ENCODE results near the gene TUBB2B.
"Not testable (repeated sequence)": the region's sequence is repeated elsewhere in the genome, so short reads cannot be mapped to it uniquely, and the experiment has no call there.

TUBB2B gene

GRCh38 chr6:3193102-3193849 is 34.2 kb downstream of the TUBB2B start:
- DNase-seq (ENCODE audit: insufficient read length, low spot score): no peak
- no peak for FAIRE-seq

- no peak for FAIRE-seq
- no peak for DNase-seq (ENCODE audit: insufficient read length, low spot score)
Measured at GRCh38 chr6:3190779-3191178, 36.7 kb downstream of the TUBB2B start.

GRCh38 chr6:3190056-3190455 is 37.4 kb downstream of the TUBB2B start:
- DNase-seq (ENCODE audit: insufficient read length, low spot score) (no peak), FAIRE-seq (no peak)

- not testable (repeated sequence) for DNase-seq (ENCODE audit: insufficient read length, low spot score); FAIRE-seq
Measured at GRCh38 chr6:3189192-3189591, 38.3 kb downstream of the TUBB2B start.

- DNase-seq (ENCODE audit: insufficient read length, low spot score): no peak
- no peak for FAIRE-seq
Measured at GRCh38 chr6:3188262-3188661, 39.2 kb downstream of the TUBB2B start.

GRCh38 chr6:3186974-3187382 is 40.5 kb downstream of the TUBB2B start:
- no peak for FAIRE-seq
- DNase-seq (ENCODE audit: insufficient read length, low spot score): no peak

- FAIRE-seq: no peak
- no peak for DNase-seq (ENCODE audit: insufficient read length, low spot score)
Measured at GRCh38 chr6:3183066-3183465, 44.4 kb downstream of the TUBB2B start.

GRCh38 chr6:3181105-3181504 is 46.3 kb downstream of the TUBB2B start:
- DNase-seq (ENCODE audit: insufficient read length, low spot score) (no peak), FAIRE-seq (no peak)

- DNase-seq (ENCODE audit: insufficient read length, low spot score); FAIRE-seq: not testable (repeated sequence)
Measured at GRCh38 chr6:3179945-3180344, 47.5 kb downstream of the TUBB2B start.

GRCh38 chr6:3178666-3179065 is 48.8 kb downstream of the TUBB2B start:
- DNase-seq (ENCODE audit: insufficient read length, low spot score); FAIRE-seq: not testable (repeated sequence)

- FAIRE-seq (no peak), DNase-seq (ENCODE audit: insufficient read length, low spot score) (no peak)
Measured at GRCh38 chr6:3176562-3177355, 50.7 kb downstream of the TUBB2B start.

- FAIRE-seq: no peak
- DNase-seq (ENCODE audit: insufficient read length, low spot score): no peak
Measured at GRCh38 chr6:3175715-3176402, 51.6 kb downstream of the TUBB2B start.

Data from GM19239 (cell line).